ENCODE measurements around the gene LPO.

LPO gene

GRCh38 chr17:58277107-58277801 lies 38.9 kb downstream of the LPO start:
- DNase-seq (ENCODE audit: low read depth), result peak; percentile 29
- no peak overlapping the region for H3K4me3 ChIP-seq (ENCODE audit: low read length)
- peak; percentile 54 for TF ChIP-seq CTCF (IDR thresholded peaks at IDR 0.05; ENCODE audit: insufficient read depth, low read depth, low read length, missing control alignments)

GRCh38 chr17:58277802-58278595 lies 39.6 kb downstream of the LPO start:
- DNase-seq (ENCODE audit: low read depth), result no peak
- no peak for TF ChIP-seq CTCF (IDR thresholded peaks at IDR 0.05; ENCODE audit: insufficient read depth, low read depth, low read length, missing control alignments)
- H3K4me3 ChIP-seq (ENCODE audit: low read length), result no peak overlapping the region

GRCh38 chr17:58278661-58279015 lies 40.3 kb downstream of the LPO start:
- no peak overlapping the region for H3K4me3 ChIP-seq (ENCODE audit: low read length)
- DNase-seq (ENCODE audit: low read depth), result no peak
- TF ChIP-seq CTCF (IDR thresholded peaks at IDR 0.05; ENCODE audit: insufficient read depth, low read depth, low read length, missing control alignments), result no peak

GRCh38 chr17:58279016-58279711 lies 40.8 kb downstream of the LPO start:
- DNase-seq (ENCODE audit: low read depth), result no peak

GRCh38 chr17:58279736-58280479 lies 41.5 kb downstream of the LPO start:
- no peak for DNase-seq (ENCODE audit: low read depth)
- no peak overlapping the region for H3K4me3 ChIP-seq (ENCODE audit: low read length)
- no peak for TF ChIP-seq CTCF (IDR thresholded peaks at IDR 0.05; ENCODE audit: insufficient read depth, low read depth, low read length, missing control alignments)

More at GRCh38 chr17:58279016-58279711, 40.8 kb downstream of the LPO start:
- TF ChIP-seq CTCF (IDR thresholded peaks at IDR 0.05; ENCODE audit: insufficient read depth, low read depth, low read length, missing control alignments), result no peak
- H3K4me3 ChIP-seq (ENCODE audit: low read length), result no peak overlapping the region

GRCh38 chr17:58280480-58281217 lies 42.3 kb downstream of the LPO start, which contains the start of gene MPO:
Gene MPO (minus strand): TSS chr17:58280935. CDS start chr17:58280758, 177 bp downstream.
- DNase-seq (ENCODE audit: low read depth), result no peak
- no peak within 1 kb of the TSS for H3K4me3 ChIP-seq (ENCODE audit: low read length)
- TF ChIP-seq CTCF (IDR thresholded peaks at IDR 0.05; ENCODE audit: insufficient read depth, low read depth, low read length, missing control alignments), result no peak

All from epithelial cell of esophagus (primary cell).